ENCODE data around the gene VTN.

DNA sequence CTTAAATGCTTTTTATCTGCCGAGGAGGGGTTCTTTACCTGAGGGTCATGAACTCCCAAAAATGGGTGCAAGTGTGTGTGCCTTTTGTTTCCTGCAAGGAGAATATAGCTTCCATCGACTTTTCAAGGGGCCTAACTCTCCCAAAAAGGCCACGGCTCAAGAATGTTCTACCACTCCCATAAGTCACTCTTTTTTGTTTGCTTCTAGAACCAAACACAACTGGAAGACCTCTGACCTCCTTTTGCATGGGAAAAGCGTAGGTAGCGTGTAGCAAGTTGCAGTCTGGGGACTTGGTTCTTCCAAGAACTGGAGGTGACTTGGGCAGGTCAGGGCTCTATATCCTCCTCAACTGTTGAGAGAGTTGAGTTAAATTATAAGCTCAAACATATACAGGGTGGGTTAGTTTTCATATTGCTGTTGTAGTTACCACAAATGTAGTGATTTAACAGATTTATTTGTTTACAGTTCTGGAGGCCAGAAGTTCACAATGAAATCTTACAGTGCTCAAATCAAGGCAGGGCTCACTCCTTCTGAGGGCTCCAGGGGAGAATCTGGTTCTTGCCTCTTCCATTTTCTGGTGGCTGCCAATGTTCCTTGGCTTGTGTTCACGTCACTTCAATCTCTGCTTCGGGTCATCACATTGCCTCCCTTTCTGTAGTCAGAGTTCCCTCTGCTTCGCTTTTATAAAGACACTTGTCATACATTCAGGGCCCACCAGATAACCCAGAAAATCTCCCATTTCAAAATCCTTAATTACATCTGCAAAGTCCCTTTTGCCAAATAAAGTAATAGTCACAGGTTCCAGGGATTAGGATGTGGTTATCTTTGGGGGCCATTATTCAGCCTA is 49.7 kb downstream of the VTN start:
- TF ChIP-seq, protein P1, sequence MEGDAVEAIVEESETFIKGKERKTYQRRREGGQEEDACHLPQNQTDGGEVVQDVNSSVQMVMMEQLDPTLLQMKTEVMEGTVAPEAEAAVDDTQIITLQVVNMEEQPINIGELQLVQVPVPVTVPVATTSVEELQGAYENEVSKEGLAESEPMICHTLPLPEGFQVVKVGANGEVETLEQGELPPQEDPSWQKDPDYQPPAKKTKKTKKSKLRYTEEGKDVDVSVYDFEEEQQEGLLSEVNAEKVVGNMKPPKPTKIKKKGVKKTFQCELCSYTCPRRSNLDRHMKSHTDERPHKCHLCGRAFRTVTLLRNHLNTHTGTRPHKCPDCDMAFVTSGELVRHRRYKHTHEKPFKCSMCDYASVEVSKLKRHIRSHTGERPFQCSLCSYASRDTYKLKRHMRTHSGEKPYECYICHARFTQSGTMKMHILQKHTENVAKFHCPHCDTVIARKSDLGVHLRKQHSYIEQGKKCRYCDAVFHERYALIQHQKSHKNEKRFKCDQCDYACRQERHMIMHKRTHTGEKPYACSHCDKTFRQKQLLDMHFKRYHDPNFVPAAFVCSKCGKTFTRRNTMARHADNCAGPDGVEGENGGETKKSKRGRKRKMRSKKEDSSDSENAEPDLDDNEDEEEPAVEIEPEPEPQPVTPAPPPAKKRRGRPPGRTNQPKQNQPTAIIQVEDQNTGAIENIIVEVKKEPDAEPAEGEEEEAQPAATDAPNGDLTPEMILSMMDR (IDR thresholded peaks at IDR 0.05), result no peak
- no peak for TF ChIP-seq POLR2A (IDR thresholded peaks at IDR 0.05)
